Stimulated activated naive CD8-positive, alpha-beta T cell treated with anti-CD3 and anti-CD28 coated beads, Interleukin-15, Interleukin-2, amounts not matched to agents 100 ng/mL and 50 ng/mL, for 24 hours (primary cell): Measurements from ENCODE around the gene RDH16.
"Not testable (repeated sequence)": the region's sequence is repeated elsewhere in the genome, so short reads cannot be mapped to it uniquely, and the experiment has no call there.

ENCODE experiments used
- H3K27ac Mint-ChIP-seq: one replicate; pipeline ENCODE4 v1.8.0; 2021; ENCODE audit warnings: mild to moderate bottlenecking, mixed read lengths
- H3K27me3 Mint-ChIP-seq: one replicate; pipeline ENCODE4 v1.8.0; 2021; ENCODE audit warnings: mixed read lengths
- H3K36me3 Mint-ChIP-seq: one replicate; pipeline ENCODE4 v1.8.0; 2021; ENCODE audit warnings: low read depth, mixed read lengths
- H3K4me1 Mint-ChIP-seq: one replicate; pipeline ENCODE4 v1.8.0; 2021; ENCODE audit warnings: low read depth, mixed read lengths
- H3K4me3 Mint-ChIP-seq: one replicate; pipeline ENCODE4 v1.8.0; 2021; ENCODE audit warnings: mild to moderate bottlenecking, mixed read lengths
- H3K9me3 Mint-ChIP-seq: one replicate; pipeline ENCODE4 v1.8.0; 2021; ENCODE audit warnings: mixed read lengths

The RDH16 gene

GRCh38 chr12:56994231-56994746, 36.9 kb upstream of the RDH16 start:
- Mint-ChIP-seq H3K4me1 (peaks cover 27% of the 10 kb centered on the region), H3K9me3 (no peaks in the 10 kb centered on the region), H3K27ac (no peak overlapping the region), H3K36me3 (peaks cover 24% of the 10 kb centered on the region), H3K27me3 (no peaks in the 10 kb centered on the region), H3K4me3 (no peak overlapping the region)

GRCh38 chr12:56993346-56993745, 35.9 kb upstream of the RDH16 start:
- H3K36me3 Mint-ChIP-seq: peaks cover 22% of the 10 kb centered on the region
- no peaks in the 10 kb centered on the region for H3K9me3 Mint-ChIP-seq
- no peak overlapping the region for H3K4me3 Mint-ChIP-seq
- H3K4me1 Mint-ChIP-seq: peaks cover 18% of the 10 kb centered on the region
- H3K27ac Mint-ChIP-seq: no peak overlapping the region
- peaks cover 4% of the 10 kb centered on the region for H3K27me3 Mint-ChIP-seq

- Mint-ChIP-seq H3K27me3 (peaks cover 4% of the 10 kb centered on the region), H3K9me3 (no peaks in the 10 kb centered on the region), H3K4me3 (no peak overlapping the region), H3K36me3 (peaks cover 15% of the 10 kb centered on the region), H3K27ac (no peak overlapping the region), H3K4me1 (peaks cover 9% of the 10 kb centered on the region)
Observed at GRCh38 chr12:56991319-56992246, 34.2 kb upstream of the RDH16 start.

DNA sequence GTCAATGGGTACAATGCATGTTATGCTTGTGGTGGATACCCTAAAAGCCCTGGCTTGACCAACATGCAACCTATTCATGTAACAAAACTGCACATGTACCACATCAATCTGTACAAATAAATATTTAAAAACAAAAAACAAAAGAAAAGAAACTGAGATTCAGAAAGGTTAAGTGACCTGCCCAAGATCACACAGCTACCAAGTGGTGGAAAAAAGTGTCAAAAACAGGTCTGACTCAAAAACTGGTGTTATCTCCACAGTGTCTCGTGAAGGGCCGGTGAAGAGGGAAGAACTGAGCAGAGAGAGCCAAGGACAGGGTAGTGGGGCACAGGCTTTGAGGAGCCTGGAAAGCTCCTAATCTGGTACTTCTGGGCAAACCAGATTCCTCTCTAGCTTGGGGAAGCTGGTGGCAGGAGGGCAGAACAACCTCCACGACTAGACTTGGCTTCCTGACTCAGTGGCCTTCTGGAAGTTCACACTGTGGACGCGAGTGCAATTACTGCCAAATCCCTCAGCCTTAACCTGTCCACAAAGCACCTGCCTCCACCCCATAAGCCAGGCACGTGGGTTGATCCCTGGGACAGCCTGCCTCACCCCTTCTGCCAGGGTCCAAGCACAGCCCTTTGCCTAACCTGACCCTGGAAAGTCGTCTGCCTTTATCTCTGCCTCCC, 33.4 kb upstream of the RDH16 start:
- H3K9me3 Mint-ChIP-seq: no peaks in the 10 kb centered on the region
- H3K4me3 Mint-ChIP-seq: no peak overlapping the region
- peaks cover 9% of the 10 kb centered on the region for H3K4me1 Mint-ChIP-seq
- peaks cover 7% of the 10 kb centered on the region for H3K36me3 Mint-ChIP-seq
- H3K27ac Mint-ChIP-seq: no peak overlapping the region
- H3K27me3 Mint-ChIP-seq: peaks cover 4% of the 10 kb centered on the region

GRCh38 chr12:56989861-56990610, 32.6 kb upstream of the RDH16 start:
- H3K4me1 Mint-ChIP-seq: peaks cover 9% of the 10 kb centered on the region
- peak overlapping the region; percentile 3 for H3K27ac Mint-ChIP-seq
- peaks cover 4% of the 10 kb centered on the region for H3K36me3 Mint-ChIP-seq
- H3K4me3 Mint-ChIP-seq: no peak overlapping the region
- no peaks in the 10 kb centered on the region for H3K9me3 Mint-ChIP-seq
- peaks cover 4% of the 10 kb centered on the region for H3K27me3 Mint-ChIP-seq

DNA sequence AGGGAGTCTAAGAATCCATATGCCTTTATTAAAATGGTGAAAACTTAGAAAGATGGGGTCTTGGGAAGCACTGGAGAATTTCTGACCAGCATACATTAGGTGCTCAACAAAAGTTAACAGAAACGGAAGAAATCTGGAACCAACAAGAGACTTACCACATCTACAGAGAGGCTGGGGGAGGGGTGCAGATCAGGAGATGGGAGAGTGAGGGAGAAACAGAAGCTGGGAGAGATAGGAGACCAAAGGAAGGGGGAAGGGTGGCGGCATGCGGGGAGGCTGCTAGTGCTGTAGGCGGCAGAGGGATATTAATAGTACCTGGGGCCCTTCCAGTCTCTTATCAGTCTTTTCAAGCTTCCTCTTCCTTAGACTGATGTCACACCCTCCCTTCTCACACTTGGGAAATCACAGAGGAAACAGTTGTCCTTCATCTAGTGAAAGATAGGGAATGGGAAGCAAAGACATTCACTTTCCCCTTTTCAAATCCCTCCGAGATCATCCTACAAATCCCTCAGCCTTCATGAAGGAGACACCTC, 30.9 kb upstream of the RDH16 start:
- Mint-ChIP-seq H3K27ac (no peak overlapping the region), H3K9me3 (no peaks in the 10 kb centered on the region), H3K4me1 (peaks cover 9% of the 10 kb centered on the region), H3K36me3 (no peaks in the 10 kb centered on the region), H3K27me3 (peaks cover 4% of the 10 kb centered on the region), H3K4me3 (no peak overlapping the region)

DNA sequence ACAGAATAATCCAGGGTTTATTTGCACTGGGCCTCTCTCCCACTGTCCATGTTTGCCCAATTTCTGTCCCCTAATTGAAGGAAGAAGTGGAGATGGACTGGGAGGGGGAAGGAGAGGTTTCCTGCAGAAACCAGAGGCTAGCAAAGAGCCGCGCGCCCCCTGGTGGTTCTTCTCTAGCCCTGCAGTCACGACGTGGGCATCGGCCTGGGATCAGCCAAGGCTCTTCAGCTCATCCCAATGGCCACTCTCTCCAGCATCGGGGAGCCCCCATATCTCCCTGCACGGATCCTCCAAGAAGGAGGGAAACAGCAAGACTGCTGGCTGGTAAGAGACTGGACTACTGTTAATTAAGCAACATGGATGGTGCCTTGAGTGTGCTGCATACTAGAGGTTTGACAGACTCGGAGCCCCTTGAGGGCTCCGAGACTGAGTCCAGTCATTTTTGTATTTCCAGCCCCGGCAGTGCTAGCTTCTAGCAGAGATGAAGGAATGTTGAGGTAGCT, 30.2 kb upstream of the RDH16 start:
- peaks cover 9% of the 10 kb centered on the region for H3K4me1 Mint-ChIP-seq
- H3K4me3 Mint-ChIP-seq: no peak overlapping the region
- H3K36me3 Mint-ChIP-seq: no peaks in the 10 kb centered on the region
- no peak overlapping the region for H3K27ac Mint-ChIP-seq
- no peaks in the 10 kb centered on the region for H3K9me3 Mint-ChIP-seq
- peaks cover 4% of the 10 kb centered on the region for H3K27me3 Mint-ChIP-seq

- no peaks in the 10 kb centered on the region for H3K36me3 Mint-ChIP-seq
- H3K4me3 Mint-ChIP-seq: no peak overlapping the region
- no peaks in the 10 kb centered on the region for H3K9me3 Mint-ChIP-seq
- H3K27me3 Mint-ChIP-seq: peaks cover 4% of the 10 kb centered on the region
- no peak overlapping the region for H3K27ac Mint-ChIP-seq
- peaks cover 9% of the 10 kb centered on the region for H3K4me1 Mint-ChIP-seq
Observed at GRCh38 chr12:56987011-56987410, 29.6 kb upstream of the RDH16 start.

DNA sequence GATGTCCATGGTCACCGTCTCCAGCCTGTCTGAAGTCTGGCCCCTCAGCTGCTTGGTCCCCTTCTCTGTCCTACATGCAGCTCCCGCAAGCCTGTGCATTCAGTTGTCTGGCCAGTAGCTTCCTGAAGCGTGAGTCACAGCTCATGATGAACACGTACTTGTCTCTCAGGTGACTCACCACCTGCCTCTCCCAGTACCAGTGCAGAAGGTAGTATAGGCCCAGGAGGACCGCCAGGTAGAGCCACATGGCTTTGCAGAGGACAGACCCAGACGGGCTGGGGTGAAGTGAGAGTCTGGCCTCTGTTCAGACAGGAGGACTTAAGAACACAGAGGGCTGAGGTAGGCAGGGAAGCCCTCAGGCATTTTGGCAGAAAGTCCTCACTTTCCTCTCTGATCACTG, 28.3 kb upstream of the RDH16 start:
- not testable (repeated sequence) for H3K27ac Mint-ChIP-seq, H3K27me3 Mint-ChIP-seq, H3K36me3 Mint-ChIP-seq, H3K9me3 Mint-ChIP-seq, H3K4me1 Mint-ChIP-seq, H3K4me3 Mint-ChIP-seq

DNA sequence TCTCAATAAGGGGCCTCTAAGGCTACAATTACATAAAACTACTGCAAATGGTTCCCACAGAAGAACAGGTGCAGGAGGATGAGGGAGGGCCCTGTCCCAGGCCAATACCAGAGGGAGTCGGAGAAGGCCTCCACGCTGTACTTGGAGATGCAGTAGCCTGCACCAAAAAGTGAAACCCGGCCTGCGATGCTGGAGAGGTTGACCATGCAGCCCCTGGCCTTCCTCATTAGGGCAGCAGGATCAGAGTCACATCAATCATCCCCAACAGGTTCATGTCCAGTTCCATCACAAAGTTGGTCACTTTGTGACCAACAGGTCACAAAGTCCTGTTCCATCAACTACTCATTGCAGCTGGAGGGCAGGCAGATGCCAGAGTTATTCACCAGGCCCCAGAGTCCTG, 26.0 kb upstream of the RDH16 start:
- Mint-ChIP-seq H3K9me3 (no peaks in the 10 kb centered on the region), H3K27me3 (no peaks in the 10 kb centered on the region), H3K27ac (no peak overlapping the region), H3K36me3 (no peaks in the 10 kb centered on the region), H3K4me1 (no peaks in the 10 kb centered on the region), H3K4me3 (no peak overlapping the region)

DNA sequence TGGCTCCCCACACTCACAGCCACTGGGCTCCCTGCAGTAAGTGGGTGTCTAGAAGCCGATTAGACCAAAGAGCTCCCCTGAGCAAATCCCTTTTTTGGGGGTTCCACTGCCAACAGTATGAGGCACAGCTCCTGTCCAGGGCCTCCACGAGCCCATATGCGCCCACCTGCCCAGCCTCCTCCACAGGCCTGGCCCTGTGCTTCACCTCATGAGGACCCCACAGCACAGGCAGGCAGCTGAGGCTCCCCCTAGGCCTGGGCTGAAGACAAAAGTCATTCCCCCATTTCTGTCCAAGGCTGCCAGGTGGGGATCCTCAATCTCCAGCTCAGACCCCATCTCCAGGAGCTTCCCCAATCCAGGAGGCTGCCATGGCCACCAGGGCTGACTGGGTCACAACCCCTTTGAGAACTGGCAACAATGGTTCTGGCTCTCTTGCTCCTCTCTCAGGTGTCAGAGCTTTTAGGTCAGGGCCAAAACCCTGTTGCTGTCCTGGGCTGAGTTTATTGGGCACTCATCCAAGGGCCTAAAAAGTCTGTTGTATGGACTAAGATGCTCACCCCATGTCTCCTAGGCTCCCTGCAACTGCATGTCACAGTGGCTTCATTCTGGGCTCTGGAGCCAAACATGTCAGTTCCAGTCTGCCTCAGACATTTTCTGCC, 25.3 kb upstream of the RDH16 start:
- H3K9me3 Mint-ChIP-seq, H3K4me1 Mint-ChIP-seq, H3K27me3 Mint-ChIP-seq, H3K27ac Mint-ChIP-seq, H3K4me3 Mint-ChIP-seq, H3K36me3 Mint-ChIP-seq: not testable (repeated sequence)

DNA sequence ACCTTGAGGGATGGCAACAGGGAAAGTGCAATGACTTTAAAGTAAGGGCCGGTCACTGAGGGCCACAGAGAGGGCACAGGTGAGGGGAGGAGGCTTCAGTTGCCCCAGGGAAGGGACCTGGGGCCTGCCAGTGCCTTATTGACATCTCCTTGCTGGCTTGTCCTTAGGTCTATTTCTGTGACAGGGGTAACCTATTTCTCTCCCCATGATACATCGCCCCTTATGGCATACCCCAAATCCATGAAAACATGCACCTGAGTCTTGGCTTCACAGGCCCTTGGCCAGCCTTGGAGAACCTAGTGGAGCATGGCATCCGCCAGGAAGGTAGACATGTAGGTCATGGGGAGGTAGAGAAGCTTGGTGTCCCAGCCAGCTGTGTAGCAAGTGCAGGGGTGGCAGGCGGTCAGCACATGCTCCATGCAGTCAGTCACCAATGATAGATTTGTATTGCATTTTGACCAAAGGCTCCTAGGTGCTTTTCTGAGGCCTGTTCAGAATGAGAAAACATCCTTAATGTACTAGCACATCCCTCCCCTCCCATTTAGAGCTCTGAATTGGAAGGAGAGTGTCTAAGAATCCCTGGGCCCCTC, 23.6 kb upstream of the RDH16 start:
- Mint-ChIP-seq H3K27me3 (no peaks in the 10 kb centered on the region), H3K4me3 (no peak overlapping the region), H3K36me3 (no peaks in the 10 kb centered on the region), H3K9me3 (no peaks in the 10 kb centered on the region), H3K27ac (no peak overlapping the region), H3K4me1 (no peaks in the 10 kb centered on the region)

GRCh38 chr12:56980268-56980667, 22.9 kb upstream of the RDH16 start:
- H3K27ac Mint-ChIP-seq: no peak overlapping the region
- no peaks in the 10 kb centered on the region for H3K4me1 Mint-ChIP-seq
- H3K4me3 Mint-ChIP-seq: no peak overlapping the region
- no peaks in the 10 kb centered on the region for H3K36me3 Mint-ChIP-seq
- H3K9me3 Mint-ChIP-seq: no peaks in the 10 kb centered on the region
- no peaks in the 10 kb centered on the region for H3K27me3 Mint-ChIP-seq

DNA sequence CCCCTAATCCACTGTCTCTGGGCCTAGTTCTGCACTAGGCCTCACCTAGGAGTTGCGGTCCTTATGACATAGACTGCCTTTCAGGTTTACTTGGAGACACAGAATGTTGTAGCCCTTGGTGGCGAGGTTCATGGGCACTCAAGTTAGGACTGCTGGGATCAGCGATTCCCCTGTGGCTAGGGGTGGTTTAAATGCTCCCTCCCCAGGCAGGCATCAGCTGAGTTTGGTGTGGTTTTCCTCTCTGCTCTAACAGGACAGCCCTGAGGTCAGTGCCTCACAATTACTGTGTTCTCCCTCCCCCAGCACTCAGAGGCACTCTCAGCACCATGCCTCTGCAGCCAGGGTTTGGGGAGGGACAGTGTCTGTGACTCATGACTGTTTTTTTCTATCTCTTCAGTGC, 22.2 kb upstream of the RDH16 start:
- no peaks in the 10 kb centered on the region for H3K4me1 Mint-ChIP-seq

More for the DNA sequence above, 22.2 kb upstream of the RDH16 start:
- no peaks in the 10 kb centered on the region for H3K27me3 Mint-ChIP-seq
- H3K36me3 Mint-ChIP-seq: no peaks in the 10 kb centered on the region
- H3K27ac Mint-ChIP-seq: no peak overlapping the region
- H3K9me3 Mint-ChIP-seq: no peaks in the 10 kb centered on the region
- H3K4me3 Mint-ChIP-seq: no peak overlapping the region
